ENCODE data around the gene C17orf75.

- TF ChIP-seq CTCF (IDR thresholded peaks at IDR 0.05), result no peak
- no peak for TF ChIP-seq POLR2A (IDR thresholded peaks at IDR 0.05)
- TF ChIP-seq POLR2AphosphoS5 (IDR thresholded peaks at IDR 0.05), result no peak
- TF ChIP-seq EP300 (IDR thresholded peaks at IDR 0.05), result no peak
Measured at GRCh38 chr17:32388613-32389459, 46.9 kb upstream of the C17orf75 start.

Data from gastroesophageal sphincter (tissue), 3 donors.